ENCODE measurements around the gene PASK.
"Not testable (repeated sequence)": the region's sequence is repeated elsewhere in the genome, so short reads cannot be mapped to it uniquely, and the experiment has no call there.

Gene PASK

GRCh38 chr2:241148891-241149674 is at the start of gene PASK:
Gene PASK (minus strand): TSS chr2:241149472. CDS start chr2:241143032, 6,440 bp downstream.
- DNase-seq (ENCODE audit: low read depth in 2 of 2), result peak; percentile 91 to 94

- no peak for DNase-seq (ENCODE audit: low read depth in 2 of 2)
These were observed 49.4 kb upstream of the PASK start for GRCh38 chr2:241198381-241199279.

GRCh38 chr2:241197947-241198346 is 48.7 kb upstream of the PASK start:
- no peak for DNase-seq (ENCODE audit: low read depth in 2 of 2)

GRCh38 chr2:241197246-241197645 is 48.0 kb upstream of the PASK start:
- DNase-seq (ENCODE audit: low read depth in 2 of 2), result not testable (repeated sequence)

- DNase-seq (ENCODE audit: low read depth in 2 of 2), result no peak
These were observed 46.3 kb upstream of the PASK start for GRCh38 chr2:241195506-241196130.

- no peak for DNase-seq (ENCODE audit: low read depth in 2 of 2)
These were observed 45.5 kb upstream of the PASK start for GRCh38 chr2:241194811-241195210.

GRCh38 chr2:241193271-241193670 is 44.0 kb upstream of the PASK start:
- DNase-seq (ENCODE audit: low read depth in 2 of 2), result no peak

- no peak for DNase-seq (ENCODE audit: low read depth in 2 of 2)
These were observed 41.8 kb upstream of the PASK start for GRCh38 chr2:241191081-241191480.

GRCh38 chr2:241190291-241190981 is 41.2 kb upstream of the PASK start:
- DNase-seq (ENCODE audit: low read depth in 2 of 2), result no peak

- no peak for DNase-seq (ENCODE audit: low read depth in 2 of 2)
These were observed 40.6 kb upstream of the PASK start for GRCh38 chr2:241189856-241190201.

- no peak for DNase-seq (ENCODE audit: low read depth in 2 of 2)
These were observed 40.0 kb upstream of the PASK start for GRCh38 chr2:241189093-241189855.

GRCh38 chr2:241188361-241189092 is 39.3 kb upstream of the PASK start, which contains the start of gene ANO7:
Gene ANO7 (plus strand): TSS chr2:241188677. CDS start chr2:241190064, 1,387 bp downstream.
- DNase-seq (ENCODE audit: low read depth in 2 of 2), result no peak

GRCh38 chr2:241187918-241188234 is 38.6 kb upstream of the PASK start:
- no peak for DNase-seq (ENCODE audit: low read depth in 2 of 2)

- no peak for DNase-seq (ENCODE audit: low read depth in 2 of 2)
These were observed 38.0 kb upstream of the PASK start for GRCh38 chr2:241187101-241187917.

GRCh38 chr2:241185961-241186360 is 36.7 kb upstream of the PASK start:
- no peak for DNase-seq (ENCODE audit: low read depth in 2 of 2)

- no peak for DNase-seq (ENCODE audit: low read depth in 2 of 2)
These were observed 35.6 kb upstream of the PASK start for GRCh38 chr2:241184901-241185300.

GRCh38 chr2:241183221-241183620 is 33.9 kb upstream of the PASK start:
- DNase-seq (ENCODE audit: low read depth in 2 of 2), result no peak

GRCh38 chr2:241182531-241183133 is 33.4 kb upstream of the PASK start:
- no peak for DNase-seq (ENCODE audit: low read depth in 2 of 2)

GRCh38 chr2:241182126-241182525 is 32.9 kb upstream of the PASK start:
- no peak for DNase-seq (ENCODE audit: low read depth in 2 of 2)
